Mucosa of rectum (tissue), 2 donors: ENCODE data around the gene TIMM44.

ENCODE experiments used
- H3K27ac ChIP-seq, 2 donors: one replicate each; pipeline ENCODE4 v1.7.0; 2013; ENCODE audit warnings: inconsistent platforms in 2 of 2, low read depth in 2 of 2, low read length in 2 of 2
- H3K27me3 ChIP-seq, 2 donors: one replicate each; pipeline ENCODE4 v1.7.0; 2013; ENCODE audit warnings: low read length in 2 of 2; ENCODE audit not compliant: control insufficient read depth in 2 of 2, insufficient read depth in 2 of 2
- H3K36me3 ChIP-seq, 2 donors: one replicate each; pipeline ENCODE4 v1.7.0; 2013; ENCODE audit warnings: low read length in 2 of 2; ENCODE audit not compliant: control insufficient read depth in 2 of 2, insufficient read depth in 2 of 2
- H3K4me1 ChIP-seq, 2 donors: one replicate each; pipeline ENCODE4 v1.7.0; 2013; ENCODE audit warnings: low read length in 2 of 2, mild to moderate bottlenecking in 1 of 2; ENCODE audit not compliant: control insufficient read depth in 2 of 2, insufficient read depth in 2 of 2
- H3K4me3 ChIP-seq, 2 donors: one replicate each; pipeline ENCODE4 v1.7.0; 2013; ENCODE audit warnings: low read length in 2 of 2
- H3K9ac ChIP-seq, 2 donors: one replicate each; pipeline ENCODE4 v1.7.0; 2013; ENCODE audit warnings: low read length in 2 of 2, low read depth in 1 of 2, mild to moderate bottlenecking in 1 of 2
- H3K9me3 ChIP-seq, 2 donors: one replicate each; pipeline ENCODE4 v1.7.0; 2013; ENCODE audit warnings: low read length in 2 of 2; ENCODE audit not compliant: control insufficient read depth in 2 of 2
- donor health status: healthy.
- donor health status: Normal muscosa, but diverticular disease.

Gene TIMM44

DNA sequence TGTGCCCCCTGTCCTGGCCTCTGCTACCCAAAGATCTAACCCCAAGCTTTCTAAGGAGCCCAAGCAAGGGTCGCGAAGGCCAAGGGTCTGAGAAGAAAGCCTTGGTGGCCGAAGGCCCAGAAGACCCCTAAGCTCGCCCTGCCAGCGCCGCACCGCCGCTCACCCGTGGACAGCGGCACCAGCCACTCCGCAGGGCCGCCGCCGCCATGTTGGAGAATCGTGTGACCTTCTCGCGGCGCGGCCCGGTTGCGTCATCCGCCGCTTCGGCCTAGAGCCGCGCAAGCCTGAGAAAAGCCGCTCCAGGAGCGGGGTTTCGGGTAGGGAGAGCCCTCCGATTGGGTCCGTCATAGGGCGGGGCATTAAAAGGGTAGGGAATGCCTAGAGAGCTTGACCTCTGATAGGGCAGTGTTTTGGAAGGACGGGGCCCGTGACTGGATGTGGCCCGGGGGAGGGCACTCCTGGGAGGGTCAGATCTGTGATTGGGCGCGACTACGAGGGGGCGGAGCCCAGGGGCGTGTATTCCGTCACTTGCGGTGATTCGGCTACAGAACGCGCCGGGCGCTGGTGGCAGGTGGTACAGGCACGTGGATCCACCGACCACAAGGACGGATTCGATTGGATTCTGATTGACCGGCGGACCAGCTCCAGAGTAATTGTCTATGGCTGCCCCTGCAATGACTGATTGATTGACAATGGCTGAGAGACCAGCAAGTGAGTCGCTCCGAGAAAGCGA lies at the start of gene TIMM44:
Gene TIMM44 (minus strand): TSS at position 223 of the 733 bp plus-strand sequence. CDS start 15 bp downstream, at position 208.
- H3K9me3 ChIP-seq, result no peaks in the 10 kb centered on the region
- H3K27ac ChIP-seq, result peak within 1 kb of the TSS; percentile 93 to 97
- H3K27me3 ChIP-seq, result no peaks in the 10 kb centered on the region
- H3K36me3 ChIP-seq, result peaks cover 13 to 16% of the 10 kb centered on the region in 2 donors
- H3K9ac ChIP-seq, result peak within 1 kb of the TSS; percentile 98 to 99
- H3K4me1 ChIP-seq, result peaks cover 7 to 12% of the 10 kb centered on the region in 2 donors
- peak within 1 kb of the TSS; percentile 93 to 96 for H3K4me3 ChIP-seq

GRCh38 chr19:7992575-7992974 lies 49.1 kb upstream of the TIMM44 start:
- Histone ChIP-seq H3K27ac (no peak overlapping the region), H3K9ac (no peak overlapping the region), H3K9me3 (no peaks in the 10 kb centered on the region), H3K27me3 (no peaks in the 10 kb centered on the region), H3K36me3 (peaks cover 34 to 38% of the 10 kb centered on the region in 2 donors), H3K4me1 (no peaks in the 10 kb centered on the region), H3K4me3 (no peak overlapping the region)

DNA sequence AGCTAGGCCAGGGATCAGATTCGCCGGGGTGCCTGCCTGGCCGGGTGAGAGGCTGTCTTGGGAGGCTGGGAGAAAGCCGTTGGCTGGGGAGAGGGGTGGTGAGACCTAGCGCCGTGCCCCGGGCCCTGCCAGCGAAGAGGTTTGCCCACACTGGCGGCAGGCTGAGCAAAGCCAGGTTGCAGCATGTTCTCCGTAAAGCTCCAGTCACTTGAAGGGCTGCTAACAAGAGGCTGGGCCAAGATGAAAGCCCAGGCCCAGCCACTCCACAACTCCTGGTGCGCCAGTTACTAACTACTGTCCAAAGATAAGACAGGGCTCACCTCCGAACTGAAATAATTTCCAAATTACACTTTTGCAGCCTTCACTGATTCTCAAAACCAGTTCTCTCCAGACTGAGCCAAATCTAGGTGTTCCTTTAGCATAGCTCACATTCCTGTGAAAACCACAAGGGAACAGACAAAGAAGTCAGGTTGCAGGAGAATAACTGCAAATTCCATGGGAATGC lies 45.7 kb upstream of the TIMM44 start:
- no peaks in the 10 kb centered on the region for H3K27me3 ChIP-seq
- H3K4me1 ChIP-seq, result no peaks in the 10 kb centered on the region
- H3K27ac ChIP-seq, result no peak overlapping the region
- H3K4me3 ChIP-seq, result no peak overlapping the region
- H3K9ac ChIP-seq, result no peak overlapping the region
- no peaks in the 10 kb centered on the region for H3K9me3 ChIP-seq
- peaks cover 38 to 54% of the 10 kb centered on the region in 2 donors for H3K36me3 ChIP-seq

DNA sequence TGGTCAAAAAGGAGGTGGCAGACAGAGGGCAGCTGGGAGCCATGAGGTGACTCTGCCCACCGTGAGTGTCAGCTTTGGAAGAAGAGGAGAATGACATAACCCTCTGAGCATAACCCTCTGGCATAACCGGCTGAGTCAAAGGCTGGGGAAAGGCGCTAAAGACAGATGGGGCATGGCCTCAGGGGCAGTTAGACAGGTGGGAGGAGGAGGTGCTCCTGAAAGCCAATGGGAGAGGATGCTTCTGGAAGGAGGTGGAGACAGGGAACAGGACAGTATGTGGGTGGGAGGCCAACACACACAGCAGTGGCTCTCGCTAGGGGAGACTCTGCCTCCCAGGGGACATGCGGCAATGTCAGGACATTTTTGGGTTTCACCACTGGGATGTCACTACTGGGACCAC lies 44.8 kb upstream of the TIMM44 start:
- no peak overlapping the region for H3K9ac ChIP-seq
- no peak overlapping the region for H3K27ac ChIP-seq
- H3K4me1 ChIP-seq, result no peaks in the 10 kb centered on the region
- no peaks in the 10 kb centered on the region for H3K9me3 ChIP-seq
- H3K4me3 ChIP-seq, result no peak overlapping the region
- no peaks in the 10 kb centered on the region for H3K27me3 ChIP-seq
- peaks cover 43 to 58% of the 10 kb centered on the region in 2 donors for H3K36me3 ChIP-seq

GRCh38 chr19:7987114-7987768 lies 43.8 kb upstream of the TIMM44 start:
- Histone ChIP-seq H3K9me3 (no peaks in the 10 kb centered on the region), H3K27ac (peak overlapping the region in 1 of 2 donors; percentile 23), H3K4me3 (no peak overlapping the region), H3K27me3 (no peaks in the 10 kb centered on the region), H3K36me3 (peaks cover 46 to 67% of the 10 kb centered on the region in 2 donors), H3K4me1 (no peaks in the 10 kb centered on the region), H3K9ac (no peak overlapping the region)

DNA sequence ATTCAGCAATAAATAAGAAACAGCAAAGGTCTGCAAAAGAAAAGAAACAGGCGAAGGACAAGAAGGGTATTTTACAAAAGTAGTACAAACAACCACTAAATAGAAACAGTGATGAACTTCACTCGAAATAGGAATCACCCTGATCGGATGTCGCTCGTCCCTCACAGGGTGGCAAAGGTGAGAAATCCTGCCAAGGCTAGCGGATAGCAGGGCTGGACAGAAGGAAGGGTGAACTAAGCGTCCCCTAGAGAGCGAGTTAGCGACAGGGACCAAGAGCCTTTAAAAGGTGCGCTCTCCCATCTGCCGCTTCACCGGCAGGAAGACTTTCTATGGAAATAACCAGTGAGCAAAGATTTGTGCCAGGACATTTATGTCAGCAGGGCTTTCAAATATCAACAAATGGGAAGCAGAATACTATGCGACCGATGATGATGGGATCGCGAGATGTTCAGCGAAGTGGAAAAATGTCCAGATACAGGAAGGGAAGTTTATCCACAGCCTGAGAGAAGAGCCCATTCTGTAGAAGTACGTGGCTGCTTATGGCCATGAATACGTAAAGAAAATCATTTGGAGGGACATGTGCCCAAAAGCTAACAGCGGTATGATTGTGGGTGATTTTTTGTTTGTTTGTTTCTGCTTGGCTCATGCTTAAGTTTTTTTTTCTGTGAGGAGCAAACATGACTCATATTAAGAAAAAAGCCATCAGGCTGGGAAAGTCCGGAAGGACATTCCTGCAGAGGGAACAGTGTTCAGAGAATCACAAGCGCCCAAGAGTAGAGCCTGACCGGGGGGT lies 43.1 kb upstream of the TIMM44 start:
- Histone ChIP-seq H3K9ac (no peak overlapping the region), H3K4me3 (no peak overlapping the region), H3K27ac (peak overlapping the region; percentile 21 to 24), H3K27me3 (no peaks in the 10 kb centered on the region), H3K4me1 (no peaks in the 10 kb centered on the region), H3K9me3 (no peaks in the 10 kb centered on the region), H3K36me3 (peaks cover 46 to 70% of the 10 kb centered on the region in 2 donors)

GRCh38 chr19:7985481-7985911 lies 42.0 kb upstream of the TIMM44 start:
- H3K4me1 ChIP-seq, result no peaks in the 10 kb centered on the region
- H3K36me3 ChIP-seq, result peaks cover 42 to 67% of the 10 kb centered on the region in 2 donors
- H3K27ac ChIP-seq, result no peak overlapping the region

GRCh38 chr19:7983995-7984837 lies 40.8 kb upstream of the TIMM44 start:
- H3K4me1 ChIP-seq, result no peaks in the 10 kb centered on the region
- no peaks in the 10 kb centered on the region for H3K27me3 ChIP-seq
- H3K27ac ChIP-seq, result no peak overlapping the region
- H3K9ac ChIP-seq, result no peak overlapping the region
- H3K9me3 ChIP-seq, result no peaks in the 10 kb centered on the region
- peaks cover 42 to 66% of the 10 kb centered on the region in 2 donors for H3K36me3 ChIP-seq
- no peak overlapping the region for H3K4me3 ChIP-seq

More at GRCh38 chr19:7985481-7985911, 42.0 kb upstream of the TIMM44 start:
- H3K27me3 ChIP-seq, result no peaks in the 10 kb centered on the region
- no peak overlapping the region for H3K4me3 ChIP-seq
- H3K9me3 ChIP-seq, result no peaks in the 10 kb centered on the region
- no peak overlapping the region for H3K9ac ChIP-seq

GRCh38 chr19:7983286-7983950 lies 40.0 kb upstream of the TIMM44 start:
- H3K36me3 ChIP-seq, result peaks cover 39 to 66% of the 10 kb centered on the region in 2 donors
- H3K9me3 ChIP-seq, result no peaks in the 10 kb centered on the region
- H3K27ac ChIP-seq, result peak overlapping the region in 1 of 2 donors; percentile 43
- no peaks in the 10 kb centered on the region for H3K27me3 ChIP-seq
- no peak overlapping the region for H3K4me3 ChIP-seq
- no peaks in the 10 kb centered on the region for H3K4me1 ChIP-seq
- no peak overlapping the region for H3K9ac ChIP-seq
